Kidney (tissue), 14 donors: Measurements from ENCODE around the gene PIAS4. TPM values are rescaled to one million over a fixed set of nuclear protein-coding genes. Genes with fewer than 3 reads are reported as not detected.

Experiments used
- DNase-seq, 5 donors: peaks; one replicate each; pipeline ENCODE4 v3.0.0-alpha.2; 2013 to 2020
- FAIRE-seq: peaks from 2 replicates; lab custom pipeline; 2012; peaks lifted over from hg19 to GRCh38; lab: Jason Lieb, UNC
- H3K27ac ChIP-seq, 2 donors: one replicate each; pipeline ENCODE4 v1.7.0; 2013; ENCODE audit warnings: low read depth in 2 of 2, low read length in 2 of 2, inconsistent platforms in 1 of 2
- H3K27me3 ChIP-seq: one replicate; pipeline ENCODE4 v1.7.1; 2013; ENCODE audit warnings: low read length, inconsistent platforms; ENCODE audit not compliant: control insufficient read depth, insufficient read depth
- H3K36me3 ChIP-seq, 3 donors: one replicate each; pipeline versions ENCODE4 v1.7.0 to v1.7.1; 2013; ENCODE audit warnings: low read length in 3 of 3, control low read depth in 1 of 3, inconsistent platforms in 1 of 3; ENCODE audit not compliant: insufficient read depth in 3 of 3, control insufficient read depth in 2 of 3
- H3K4me1 ChIP-seq, 3 donors: one replicate each; pipeline versions ENCODE4 v1.7.0 to v1.7.1; 2013; ENCODE audit warnings: low read length in 3 of 3, inconsistent platforms in 1 of 3, low read depth in 1 of 3; ENCODE audit not compliant: control insufficient read depth in 2 of 3, insufficient read depth in 2 of 3
- H3K4me3 ChIP-seq, 3 donors: one replicate each; pipeline versions ENCODE4 v1.7.0 to v1.8.1; 2013; ENCODE audit warnings: low read length in 3 of 3, control low read depth in 1 of 3, inconsistent platforms in 1 of 3
- H3K9ac ChIP-seq, 3 donors: one replicate each; pipeline versions ENCODE4 v1.7.0 to v1.7.1; 2013; ENCODE audit warnings: low read length in 3 of 3, control low read depth in 1 of 3, inconsistent platforms in 1 of 3
- H3K9me3 ChIP-seq, 3 donors: one replicate each; pipeline versions ENCODE4 v1.7.0 to v1.7.1; 2013; ENCODE audit warnings: low read length in 3 of 3, control low read depth in 1 of 3, inconsistent platforms in 1 of 3; ENCODE audit not compliant: control insufficient read depth in 2 of 3, insufficient read depth in 1 of 3
- intact Hi-C: fragments of 100-400 bp; cut with DNase I; formaldehyde crosslinking; loops from one replicate; pipeline ENCODE4 v1.11.1; 2022
- polyA plus RNA-seq: library from polyadenylated mRNA; stranded (reverse); fragments of 350-450 nt; fragmentation: Illumina TruSeq; extraction: RNeasy Lipid Tissue Mini Kit (QIAGEN cat#74804); gene quantifications from one replicate; pipeline ENCODE4 v1.2.3, GENCODE V29; 2014; ENCODE audit warnings: low read depth, low replicate concordance; ENCODE audit not compliant: insufficient read depth
- total RNA-seq: library from RNA; stranded (reverse); fragmentation: NEBNext Ultra II Directional; extraction: Animal tissue kit (Norgen Biotek cat#: 25700); gene quantifications from one replicate; pipeline ENCODE4 v1.2.1, GENCODE V29; 2021
- TF ChIP-seq, protein P1 (sequence below): IDR thresholded peaks from 3 replicates; pipeline ENCODE4 v1.5.1; 2012; ENCODE audit warnings: mild to moderate bottlenecking, moderate library complexity, borderline replicate concordance; ENCODE audit not compliant: insufficient read depth; ENCODE audit errors: extremely low read depth
- donor health status: control.
- donor health status: control.
- donor health status: control.
- donor health status: control.
- donor health status: control.
- donor health status: DM: yes; HTN: yes; CAD: no.
- donor health status: Normal renal cell carcinoma (clear cell type).

PIAS4 gene
- total and polyA plus RNA-seq, 2 donors from 2014 or later = 9.8 to 25.0 TPM

DNA sequence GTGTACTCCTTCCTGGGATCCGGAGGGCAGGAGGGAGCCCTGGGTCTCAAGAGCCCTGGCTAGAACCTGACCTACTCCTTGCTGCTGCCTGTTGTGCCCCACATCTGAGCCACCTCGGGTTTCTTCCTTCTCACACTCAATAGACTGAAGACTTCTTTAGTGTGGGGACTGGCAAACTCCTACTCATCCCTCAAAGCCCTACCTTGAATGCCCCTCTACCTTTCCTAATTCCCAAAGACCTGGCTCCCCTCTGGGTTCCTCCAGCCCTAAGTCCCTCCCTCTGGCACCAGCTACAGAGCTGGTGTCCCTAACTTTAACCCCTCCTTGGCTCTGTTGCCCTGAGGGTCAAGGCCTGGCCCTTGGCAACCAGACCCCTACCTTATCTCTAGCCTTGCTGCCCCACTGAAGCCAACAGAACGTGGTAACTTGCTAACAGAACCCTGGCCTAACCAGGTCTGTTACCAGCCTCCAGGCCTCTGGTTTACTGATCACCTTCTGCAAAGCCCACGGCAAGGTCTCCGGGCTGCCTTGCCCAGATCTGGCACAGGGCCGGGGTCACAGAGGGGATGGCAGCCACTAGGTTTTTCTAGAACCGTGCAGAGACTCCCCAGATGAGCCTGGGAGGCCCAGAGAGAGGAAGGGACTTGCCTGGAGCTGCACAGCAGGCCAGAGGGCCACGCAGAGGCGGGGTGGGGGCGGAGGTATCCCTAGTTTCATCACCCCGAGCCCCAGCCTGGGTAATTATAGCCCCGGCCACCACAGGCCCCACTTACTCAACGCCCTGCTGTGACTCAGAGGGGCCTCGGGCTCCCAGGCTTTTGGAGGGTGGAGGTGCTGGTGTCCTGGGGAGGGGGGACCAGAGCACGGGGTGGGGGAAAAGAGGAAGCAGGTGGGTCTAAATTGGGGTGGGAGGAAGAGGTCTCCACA, 43.9 kb downstream of the PIAS4 start:
- DNase-seq (no peak), FAIRE-seq (no peak)
- Histone ChIP-seq H3K27me3 (no peaks in the 10 kb centered on the region), H3K9ac (no peak overlapping the region), H3K4me1 (peaks cover 0 to 13% (median 5%) of the 10 kb centered on the region in 3 donors), H3K4me3 (no peak overlapping the region), H3K36me3 (peaks cover 7 to 18% (median 12%) of the 10 kb centered on the region in 3 donors), H3K27ac (peak overlapping the region in 1 of 2 donors; percentile 32), H3K9me3 (peaks cover 0 to 2% (median 0%) of the 10 kb centered on the region in 3 donors)
- TF ChIP-seq, protein P1, sequence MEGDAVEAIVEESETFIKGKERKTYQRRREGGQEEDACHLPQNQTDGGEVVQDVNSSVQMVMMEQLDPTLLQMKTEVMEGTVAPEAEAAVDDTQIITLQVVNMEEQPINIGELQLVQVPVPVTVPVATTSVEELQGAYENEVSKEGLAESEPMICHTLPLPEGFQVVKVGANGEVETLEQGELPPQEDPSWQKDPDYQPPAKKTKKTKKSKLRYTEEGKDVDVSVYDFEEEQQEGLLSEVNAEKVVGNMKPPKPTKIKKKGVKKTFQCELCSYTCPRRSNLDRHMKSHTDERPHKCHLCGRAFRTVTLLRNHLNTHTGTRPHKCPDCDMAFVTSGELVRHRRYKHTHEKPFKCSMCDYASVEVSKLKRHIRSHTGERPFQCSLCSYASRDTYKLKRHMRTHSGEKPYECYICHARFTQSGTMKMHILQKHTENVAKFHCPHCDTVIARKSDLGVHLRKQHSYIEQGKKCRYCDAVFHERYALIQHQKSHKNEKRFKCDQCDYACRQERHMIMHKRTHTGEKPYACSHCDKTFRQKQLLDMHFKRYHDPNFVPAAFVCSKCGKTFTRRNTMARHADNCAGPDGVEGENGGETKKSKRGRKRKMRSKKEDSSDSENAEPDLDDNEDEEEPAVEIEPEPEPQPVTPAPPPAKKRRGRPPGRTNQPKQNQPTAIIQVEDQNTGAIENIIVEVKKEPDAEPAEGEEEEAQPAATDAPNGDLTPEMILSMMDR = no peak
- intact Hi-C loops = no loop called here

DNA sequence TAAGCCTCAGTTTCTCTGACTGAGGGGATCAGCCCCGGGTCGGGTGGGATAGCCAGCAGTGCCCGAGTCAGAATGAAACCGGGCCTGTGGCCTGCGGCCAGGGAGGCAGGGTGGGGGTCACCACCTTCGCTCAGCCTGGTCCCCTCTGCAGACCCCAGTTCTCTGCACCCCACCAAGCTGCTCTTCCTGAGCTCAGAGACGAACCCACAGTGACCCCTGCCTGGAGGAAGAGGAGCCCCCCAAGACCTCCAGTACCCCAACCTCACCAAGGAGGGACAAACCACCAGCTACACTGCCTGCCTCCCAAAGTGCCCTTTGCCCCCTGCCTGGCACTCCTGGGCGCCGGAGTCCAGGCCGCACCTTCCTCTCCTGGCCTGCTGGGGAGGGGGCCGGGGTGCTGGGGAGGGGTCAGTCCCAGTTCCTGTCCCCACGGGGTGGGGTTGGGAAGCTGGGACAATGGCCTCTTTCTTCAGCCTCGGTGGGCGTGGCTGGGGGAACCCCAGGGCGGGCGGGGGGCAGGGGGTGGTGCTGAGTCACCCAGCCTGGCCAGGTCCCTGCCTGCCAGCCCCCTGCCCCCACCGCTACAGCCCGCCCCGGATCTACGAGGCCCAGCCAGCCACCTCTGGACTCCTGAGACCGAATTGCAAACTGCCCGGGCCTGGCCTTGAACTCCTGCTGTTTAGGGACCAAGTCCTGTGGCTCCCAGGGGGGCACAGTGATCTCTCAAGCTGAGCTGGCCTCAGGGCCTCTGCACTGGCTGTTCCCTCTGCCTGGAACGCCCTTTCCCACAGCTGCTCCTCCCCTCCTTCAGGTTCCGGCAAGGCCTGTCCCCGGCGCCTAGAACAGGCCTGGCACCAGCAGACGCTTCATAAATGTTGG, 44.8 kb downstream of the PIAS4 start:
- H3K27ac ChIP-seq = peak overlapping the region; percentile 32 to 53
- intact Hi-C loops = no loop called here
- H3K4me3 ChIP-seq = peak overlapping the region in 1 of 3 donors; percentile 13
- H3K4me1 ChIP-seq = peaks cover 0 to 13% (median 5%) of the 10 kb centered on the region in 3 donors
- H3K36me3 ChIP-seq = peaks cover 7 to 17% (median 12%) of the 10 kb centered on the region in 3 donors
- peak overlapping the region in 1 of 3 donors; percentile 19 for H3K9ac ChIP-seq
- DNase-seq (peak in 1 of 5 donors; percentile 95), FAIRE-seq (no peak)
- TF ChIP-seq, protein P1 = no peak
- no peaks in the 10 kb centered on the region for H3K27me3 ChIP-seq
- peaks cover 0 to 2% (median 0%) of the 10 kb centered on the region in 3 donors for H3K9me3 ChIP-seq

DNA sequence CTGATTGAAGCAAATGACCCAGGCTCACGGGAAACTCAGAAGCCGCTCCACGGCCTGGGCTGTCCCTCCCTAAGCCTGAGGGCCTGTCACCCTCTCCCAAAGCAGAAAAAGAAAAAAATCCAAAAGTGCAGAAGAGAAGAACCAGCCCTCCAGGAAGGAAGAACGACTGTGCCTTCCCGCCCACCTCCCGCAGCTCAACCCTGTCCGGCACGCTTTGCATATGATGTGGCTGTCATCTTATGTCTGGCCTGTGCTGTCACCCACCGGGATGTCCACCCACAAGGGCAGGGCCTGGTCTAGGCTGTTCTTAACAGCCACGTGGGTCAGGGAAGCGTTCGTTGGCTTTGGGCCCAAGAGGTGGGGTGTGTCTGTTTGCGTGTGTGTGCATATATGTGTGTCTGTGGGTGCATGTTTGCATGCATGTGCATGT, 45.5 kb downstream of the PIAS4 start:
- H3K27ac ChIP-seq = no peak overlapping the region

More for the DNA sequence above, 45.5 kb downstream of the PIAS4 start:
- Histone ChIP-seq H3K4me3 (peak overlapping the region in 1 of 3 donors; percentile 13), H3K27me3 (no peaks in the 10 kb centered on the region), H3K9me3 (peaks cover 0 to 2% (median 0%) of the 10 kb centered on the region in 3 donors), H3K4me1 (peaks cover 0 to 13% (median 5%) of the 10 kb centered on the region in 3 donors), H3K9ac (peak overlapping the region in 1 of 3 donors; percentile 19), H3K36me3 (peaks cover 7 to 17% (median 12%) of the 10 kb centered on the region in 3 donors)
- DNase-seq = no peak
- intact Hi-C loops = no loop called here
- TF ChIP-seq, protein P1 = no peak
- no peak for FAIRE-seq
